HEK293 (cell line): ENCODE data around the gene STRN4.

Source experiments
- ATF2 ChIP-seq: fragments of 450-650 bp; formaldehyde crosslinking; IDR thresholded peaks from 2 replicates; pipeline ENCODE4 v1.5.1; 2016; ENCODE audit warnings: missing biosample characterization, missing genetic modification characterization, low read depth
- CTCF ChIP-seq: fragments of 450-650 bp; formaldehyde crosslinking; IDR thresholded peaks from 2 replicates; pipeline ENCODE4 v1.5.1; 2016; ENCODE audit warnings: missing biosample characterization, missing genetic modification characterization
- ZNF146 ChIP-seq: fragments of 450-650 bp; formaldehyde crosslinking; IDR thresholded peaks from 2 replicates; pipeline ENCODE4 v1.5.1; 2016; ENCODE audit warnings: missing biosample characterization, missing genetic modification characterization
- ZNF24 ChIP-seq: fragments of 450-650 bp; formaldehyde crosslinking; IDR thresholded peaks from 2 replicates; pipeline ENCODE4 v1.5.1; 2016; ENCODE audit warnings: missing biosample characterization, missing genetic modification characterization
- ZNF560 ChIP-seq: fragments of 450-650 bp; formaldehyde crosslinking; IDR thresholded peaks from 2 replicates; pipeline ENCODE4 v1.5.1; 2017; ENCODE audit warnings: missing biosample characterization, missing genetic modification characterization, borderline replicate concordance
- ZNF596 ChIP-seq: fragments of 450-650 bp; IDR thresholded peaks from 2 replicates; pipeline ENCODE4 v1.5.0; 2018; ENCODE audit warnings: missing biosample characterization, mild to moderate bottlenecking, missing genetic modification characterization, moderate library complexity

GRCh38 chr19:46685189-46685588 is 61.1 kb downstream of the STRN4 start:
- TF ChIP-seq CTCF (tag by site-specific recombination) (no peak), ZNF596 (tag by site-specific recombination) (no peak), ATF2 (tag by site-specific recombination) (no peak), ZNF560 (tag by site-specific recombination) (no peak), ZNF146 (tag by site-specific recombination) (no peak), ZNF24 (tag by site-specific recombination) (no peak)
